Measurements from ENCODE around the gene PTPRG. TPM values are rescaled to one million over a fixed set of nuclear protein-coding genes. Genes with fewer than 3 reads are reported as not detected.

Gene PTPRG
- total RNA-seq, 1 experiment from 2014 or later = 32.1 TPM

DNA sequence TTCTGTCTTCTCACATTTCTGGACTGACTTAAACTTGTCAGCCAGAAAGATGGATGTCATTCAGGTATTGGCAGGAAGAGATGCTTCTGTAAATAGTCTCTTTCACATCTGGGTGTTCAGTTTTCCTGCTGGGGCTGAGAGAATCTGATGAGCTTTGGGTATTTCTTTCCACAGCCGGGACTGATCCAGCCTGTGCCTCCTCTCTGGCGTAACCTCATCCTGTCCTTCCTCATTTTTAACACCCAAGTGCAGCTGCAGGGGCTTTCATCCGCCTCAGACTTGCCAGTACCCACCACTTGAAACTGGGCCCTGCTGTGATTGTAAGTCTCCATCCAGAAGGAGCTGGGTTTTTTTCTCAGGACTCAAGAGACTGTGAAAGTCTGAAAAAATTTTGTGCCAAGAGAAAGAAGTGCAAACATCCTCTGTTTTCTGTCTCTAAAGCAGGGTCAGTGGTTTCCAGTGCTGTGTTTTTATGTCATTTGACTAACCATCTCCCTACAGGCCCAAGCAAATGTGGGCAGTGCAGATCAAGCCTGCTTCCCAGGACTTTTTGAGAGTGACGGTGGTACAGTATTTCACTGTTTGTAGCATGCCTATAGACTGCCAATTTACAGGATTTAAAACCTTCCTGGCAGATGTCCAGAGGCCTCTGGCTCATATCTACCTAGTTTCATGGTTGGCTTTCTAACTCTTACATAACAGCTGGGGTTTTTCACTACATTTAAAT is 342.7 kb downstream of the PTPRG start:
- Histone ChIP-seq H3K36me3 (ENCODE audit: control insufficient read depth in 1 of 2, insufficient read depth in 2 of 2, low read length in 2 of 2) (no peaks in the 10 kb centered on the region), H3K27ac (ENCODE audit: low read depth, low read length) (no peak overlapping the region), H3K4me1 (ENCODE audit: control insufficient read depth in 1 of 2, insufficient read depth in 2 of 2, low read length in 2 of 2) (peaks cover 0 to 6% of the 10 kb centered on the region in 2 experiments; a peak in 2 of 4 replicates), H3K4me2 (ENCODE audit: low read length) (no peak overlapping the region), H2AFZ (ENCODE audit: low read depth, low read length, poor library complexity, severe bottlenecking) (no peak overlapping the region), H3K9ac (ENCODE audit: low read length) (no peak overlapping the region), H3K79me2 (ENCODE audit: insufficient read depth, low read length) (no peaks in the 10 kb centered on the region), H3K27me3 (ENCODE audit: insufficient read depth, low read length) (no peaks in the 10 kb centered on the region), H4K20me1 (ENCODE audit: insufficient read depth) (no peaks in the 10 kb centered on the region), H3K9me2 (ENCODE audit: insufficient read depth) (no peaks in the 10 kb centered on the region; the same call in 1 of the 2 replicates), H3K4me3 (replicated peaks in 1 of 2; ENCODE audit: low read depth in 1 of 2, low read length in 2 of 2) (no peak overlapping the region), H3K9me3 (ENCODE audit: control insufficient read depth in 1 of 2, insufficient read depth in 1 of 2, low read depth in 1 of 2, low read length in 2 of 2) (no peaks in the 10 kb centered on the region)
- ChIA-PET POLR2A (no interaction called here), CTCF (no interaction called here), RAD21 (ENCODE audit: low non-redundant PET in 1 of 2, low total read pairs in 2 of 2, uncharacterized antibody in 2 of 2, unreplicated experiment in 2 of 2) (no interaction called here)
- DNase-seq (ENCODE audit: low read depth, low spot score) (no peak), ATAC-seq (no peak)
- BruUV-seq (replicated peaks) = no TSS peak
- intact Hi-C loops (cut with micrococcal nuclease) = no loop called here
- TF ChIP-seq ELF1 (IDR thresholded peaks at IDR 0.05; ENCODE audit: borderline replicate concordance, low read depth) (no peak), POLR2A (IDR thresholded peaks at IDR 0.05; ENCODE audit: borderline replicate concordance, extremely low read depth, insufficient read depth, insufficient read length) (no peak), EZH2 (IDR thresholded peaks at IDR 0.05) (no peak), ATF3 (IDR thresholded peaks at IDR 0.05) (no peak), CTCF (IDR thresholded peaks at IDR 0.05 in 2 of 3, conservative IDR thresholded peaks at IDR 0.05 in 1 of 3; ENCODE audit: borderline replicate concordance in 1 of 3, insufficient read depth in 1 of 3, low read depth in 2 of 3, low read length in 2 of 3) (no peak)

DNA sequence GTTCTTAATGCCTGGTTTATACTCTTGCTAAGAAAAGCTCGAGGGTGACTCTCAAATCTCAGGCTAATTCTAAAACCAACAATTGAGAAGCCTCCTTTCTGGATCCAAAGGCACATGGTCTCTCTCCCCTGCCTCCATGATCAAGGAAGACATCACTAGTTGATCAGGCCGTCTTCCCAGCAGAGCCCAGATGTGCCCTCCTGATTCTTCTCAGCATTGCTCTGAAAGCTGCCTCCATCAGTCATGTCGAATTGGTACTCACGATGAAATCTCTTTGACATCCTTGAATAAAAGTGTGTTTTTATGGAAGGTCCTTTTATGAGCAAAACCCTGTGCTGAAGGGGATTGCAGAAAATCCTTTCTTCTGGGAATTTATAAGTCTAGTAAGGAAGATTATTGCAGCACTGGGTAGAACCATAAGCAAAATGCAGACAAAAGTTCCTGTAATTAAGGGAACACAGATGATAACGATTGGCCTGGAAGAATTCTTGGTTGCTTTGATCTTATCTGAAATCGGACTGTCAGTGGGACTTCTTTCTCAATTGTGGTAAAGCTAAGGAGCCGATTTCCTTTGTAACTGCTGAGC is 345.9 kb downstream of the PTPRG start:
- no peaks in the 10 kb centered on the region for H3K9me3 ChIP-seq (ENCODE audit: control insufficient read depth in 1 of 2, insufficient read depth in 1 of 2, low read depth in 1 of 2, low read length in 2 of 2)
- H3K9ac ChIP-seq (ENCODE audit: low read length) = no peak overlapping the region
- POLR2A ChIA-PET = no interaction called here
- no TSS peak for BruUV-seq (replicated peaks)
- no peak overlapping the region for H3K27ac ChIP-seq (ENCODE audit: low read depth, low read length)
- intact Hi-C loops (cut with micrococcal nuclease) = no loop called here
- H3K4me1 ChIP-seq (ENCODE audit: control insufficient read depth in 1 of 2, insufficient read depth in 2 of 2, low read length in 2 of 2) = peaks cover 0 to 3% of the 10 kb centered on the region in 2 experiments; a peak in 1 of 4 replicates
- CTCF ChIA-PET = no interaction called here
- no peak for TF ChIP-seq ZFX (IDR thresholded peaks at IDR 0.05)
- TF ChIP-seq EGR1 (IDR thresholded peaks at IDR 0.05; ENCODE audit: low read depth) = no peak
- no peak for TF ChIP-seq SIN3A (IDR thresholded peaks at IDR 0.05; ENCODE audit: low read depth)
- no peak for TF ChIP-seq ZNF274 (IDR thresholded peaks at IDR 0.05; ENCODE audit: low read depth, low read length)
- no peak for TF ChIP-seq JUND (IDR thresholded peaks at IDR 0.05)
- TF ChIP-seq POLR2A (IDR thresholded peaks at IDR 0.05; ENCODE audit: borderline replicate concordance, extremely low read depth, insufficient read depth, insufficient read length) = no peak
- no peak for TF ChIP-seq ATF3 (IDR thresholded peaks at IDR 0.05)
- no peak for TF ChIP-seq ELF1 (IDR thresholded peaks at IDR 0.05; ENCODE audit: borderline replicate concordance, low read depth)
- no peak for TF ChIP-seq CBX3 (IDR thresholded peaks at IDR 0.05; ENCODE audit: low read depth)
- no peak for TF ChIP-seq CEBPB (IDR thresholded peaks at IDR 0.05; ENCODE audit: low read depth)
- H3K4me3 ChIP-seq (replicated peaks in 1 of 2; ENCODE audit: low read depth in 1 of 2, low read length in 2 of 2) = no peak overlapping the region
- H3K36me3 ChIP-seq (ENCODE audit: control insufficient read depth in 1 of 2, insufficient read depth in 2 of 2, low read length in 2 of 2) = no peaks in the 10 kb centered on the region
- ATAC-seq (no peak), DNase-seq (ENCODE audit: low read depth, low spot score) (no peak)
- H3K4me2 ChIP-seq (ENCODE audit: low read length) = no peak overlapping the region
- no peaks in the 10 kb centered on the region for H3K27me3 ChIP-seq (ENCODE audit: insufficient read depth, low read length)
- RAD21 ChIA-PET (ENCODE audit: low non-redundant PET in 1 of 2, low total read pairs in 2 of 2, uncharacterized antibody in 2 of 2, unreplicated experiment in 2 of 2) = interaction anchor here in 1 of 2 experiments (0.6 kb wide), 1 partner anchor 377 kb away, joined by 6 read pairs; no protein-coding TSS in a partner anchor
- H4K20me1 ChIP-seq (ENCODE audit: insufficient read depth) = no peaks in the 10 kb centered on the region
- H3K79me2 ChIP-seq (ENCODE audit: insufficient read depth, low read length) = no peaks in the 10 kb centered on the region
- H2AFZ ChIP-seq (ENCODE audit: low read depth, low read length, poor library complexity, severe bottlenecking) = no peak overlapping the region
- no peaks in the 10 kb centered on the region; the same call in 1 of the 2 replicates for H3K9me2 ChIP-seq (ENCODE audit: insufficient read depth)
